Activated CD4-positive, alpha-beta memory T cell treated with anti-CD3 and anti-CD28 coated beads, Interleukin-2, amount 10 ng/mL, durations not matched to agents 7 days and 5 days (primary cell): ENCODE data around the gene OR8K1. TPM values are rescaled to one million over a fixed set of nuclear protein-coding genes. Genes with fewer than 3 reads are reported as not detected.

Experiments
- CTCF ChIA-PET: fragments of 350-600 bp; sonication (Branson Sonifier 250); formaldehyde crosslinking; loops from one replicate; lab custom pipeline; 2021; ENCODE audit warnings: antibody characterized with exemption, inconsistent platforms; lab: Charles Lee
- POLR2A ChIA-PET: fragments of 350-600 bp; sonication (Branson Sonifier 250); formaldehyde crosslinking; loops from one replicate; lab custom pipeline; 2021; ENCODE audit warnings: antibody characterized with exemption; lab: Charles Lee
- DNase-seq: peaks from one replicate; pipeline ENCODE4 v3.0.0-alpha.2; 2020
- H3K27ac Mint-ChIP-seq: one replicate; pipeline ENCODE4 v1.8.0; 2021; ENCODE audit warnings: mild to moderate bottlenecking, mixed read lengths
- H3K27me3 Mint-ChIP-seq: one replicate; pipeline ENCODE4 v1.8.0; 2021; ENCODE audit warnings: mixed read lengths
- H3K36me3 Mint-ChIP-seq: one replicate; pipeline ENCODE4 v1.8.0; 2021; ENCODE audit warnings: low read depth, mixed read lengths
- H3K4me1 Mint-ChIP-seq: one replicate; pipeline ENCODE4 v1.8.0; 2021; ENCODE audit warnings: mixed read lengths
- H3K4me3 Mint-ChIP-seq: one replicate; pipeline ENCODE4 v1.8.0; 2021; ENCODE audit warnings: mild to moderate bottlenecking, mixed read lengths
- H3K9me3 Mint-ChIP-seq: one replicate; pipeline ENCODE4 v1.8.0; 2021; ENCODE audit warnings: mixed read lengths
- total RNA-seq, 2 experiments: library from RNA; stranded (reverse); gene quantifications; one replicate each; pipeline ENCODE4 v1.2.3, GENCODE V29; 2021

Gene OR8K1
- total RNA-seq = not detected

GRCh38 chr11:56345739-56346138 is at the start of gene OR8K1:
TSS of gene OR8K1 (plus strand) at chr11:56346039. CDS start at chr11:56346039, 0 bp downstream.
- CTCF ChIA-PET = no interaction called here
- Mint-ChIP-seq H3K4me3 (no peak within 1 kb of the TSS), H3K27ac (no peak within 1 kb of the TSS), H3K36me3 (no peaks in the 10 kb centered on the region), H3K27me3 (no peaks in the 10 kb centered on the region), H3K9me3 (peaks cover 15% of the 10 kb centered on the region), H3K4me1 (no peaks in the 10 kb centered on the region)
- POLR2A ChIA-PET = no interaction called here
- DNase-seq = no peak

GRCh38 chr11:56296898-56297297 is 48.9 kb upstream of the OR8K1 start:
- Mint-ChIP-seq H3K9me3 (peaks cover 9% of the 10 kb centered on the region), H3K4me3 (no peak overlapping the region)
- POLR2A ChIA-PET = no interaction called here

GRCh38 chr11:56307836-56308235 is 38.0 kb upstream of the OR8K1 start:
- ChIA-PET POLR2A (no interaction called here), CTCF (no interaction called here)
- Mint-ChIP-seq H3K27me3 (no peaks in the 10 kb centered on the region), H3K9me3 (peaks cover 39% of the 10 kb centered on the region), H3K4me3 (no peak overlapping the region), H3K27ac (no peak overlapping the region), H3K36me3 (no peaks in the 10 kb centered on the region), H3K4me1 (no peaks in the 10 kb centered on the region)
- DNase-seq = no peak

More at GRCh38 chr11:56296898-56297297, 48.9 kb upstream of the OR8K1 start:
- Mint-ChIP-seq H3K36me3 (no peaks in the 10 kb centered on the region), H3K4me1 (no peaks in the 10 kb centered on the region), H3K27me3 (no peaks in the 10 kb centered on the region), H3K27ac (no peak overlapping the region)
- DNase-seq = no peak
- CTCF ChIA-PET = no interaction called here

GRCh38 chr11:56314844-56315243 is 31.0 kb upstream of the OR8K1 start, which contains the start of gene OR8K3:
TSS of gene OR8K3 (plus strand) at chr11:56315144. CDS start at chr11:56318307, 3,163 bp downstream.
- no peak for DNase-seq
- Mint-ChIP-seq H3K9me3 (peaks cover 6% of the 10 kb centered on the region), H3K27me3 (no peaks in the 10 kb centered on the region), H3K36me3 (no peaks in the 10 kb centered on the region), H3K4me3 (no peak within 1 kb of the TSS), H3K4me1 (no peaks in the 10 kb centered on the region), H3K27ac (no peak within 1 kb of the TSS)
- CTCF ChIA-PET = no interaction called here
- POLR2A ChIA-PET = no interaction called here

GRCh38 chr11:56331861-56332491 is 13.9 kb upstream of the OR8K1 start:
- H3K9me3 Mint-ChIP-seq = peaks cover 8% of the 10 kb centered on the region
- no peaks in the 10 kb centered on the region for H3K4me1 Mint-ChIP-seq
- ChIA-PET POLR2A (no interaction called here), CTCF (no interaction called here)
- no peaks in the 10 kb centered on the region for H3K27me3 Mint-ChIP-seq
- no peak for DNase-seq
- no peak overlapping the region for H3K4me3 Mint-ChIP-seq
- no peak overlapping the region for H3K27ac Mint-ChIP-seq
- no peaks in the 10 kb centered on the region for H3K36me3 Mint-ChIP-seq

- POLR2A ChIA-PET = no interaction called here
- CTCF ChIA-PET = no interaction called here
- Mint-ChIP-seq H3K36me3 (no peaks in the 10 kb centered on the region), H3K4me1 (no peaks in the 10 kb centered on the region), H3K9me3 (peaks cover 12% of the 10 kb centered on the region), H3K4me3 (no peak overlapping the region), H3K27me3 (no peaks in the 10 kb centered on the region), H3K27ac (no peak overlapping the region)
- DNase-seq = no peak
Measured at GRCh38 chr11:56333156-56333555, 12.7 kb upstream of the OR8K1 start.

GRCh38 chr11:56340289-56340688 is 5.5 kb upstream of the OR8K1 start:
- Mint-ChIP-seq H3K9me3 (peaks cover 34% of the 10 kb centered on the region), H3K27me3 (no peaks in the 10 kb centered on the region), H3K36me3 (no peaks in the 10 kb centered on the region), H3K4me3 (no peak overlapping the region), H3K27ac (no peak overlapping the region), H3K4me1 (no peaks in the 10 kb centered on the region)
- CTCF ChIA-PET = no interaction called here
- DNase-seq = no peak
- POLR2A ChIA-PET = no interaction called here

- ChIA-PET CTCF (no interaction called here), POLR2A (no interaction called here)
- DNase-seq = no peak
- no peaks in the 10 kb centered on the region for H3K27me3 Mint-ChIP-seq
- H3K27ac Mint-ChIP-seq = no peak within 1 kb of the TSS
- H3K4me3 Mint-ChIP-seq = no peak within 1 kb of the TSS
- no peaks in the 10 kb centered on the region for H3K36me3 Mint-ChIP-seq
- H3K9me3 Mint-ChIP-seq = peaks cover 8% of the 10 kb centered on the region
- no peaks in the 10 kb centered on the region for H3K4me1 Mint-ChIP-seq
Measured at GRCh38 chr11:56353991-56354390, 8.2 kb downstream of the OR8K1 start, which contains the start of gene OR8J1. TSS of gene OR8J1 (plus strand) at chr11:56354291. CDS start at chr11:56360247, 5,956 bp downstream.

- Mint-ChIP-seq H3K27ac (no peak within 1 kb of the TSS), H3K4me3 (no peak within 1 kb of the TSS), H3K4me1 (no peaks in the 10 kb centered on the region), H3K9me3 (peaks cover 14% of the 10 kb centered on the region), H3K27me3 (no peaks in the 10 kb centered on the region), H3K36me3 (no peaks in the 10 kb centered on the region)
- no peak for DNase-seq
- POLR2A ChIA-PET = no interaction called here
- CTCF ChIA-PET = no interaction called here
Measured at GRCh38 chr11:56375324-56375723, 29.5 kb downstream of the OR8K1 start, which contains the start of gene OR8U1. TSS of gene OR8U1 (plus strand) at chr11:56375624. CDS start at chr11:56375624, 0 bp downstream.

- CTCF ChIA-PET = no interaction called here
- H3K27me3 Mint-ChIP-seq = no peaks in the 10 kb centered on the region
- no peaks in the 10 kb centered on the region for H3K36me3 Mint-ChIP-seq
- H3K4me3 Mint-ChIP-seq = no peak overlapping the region
- no peak for DNase-seq
- H3K27ac Mint-ChIP-seq = no peak overlapping the region
- H3K9me3 Mint-ChIP-seq = peaks cover 7% of the 10 kb centered on the region
- POLR2A ChIA-PET = no interaction called here
- H3K4me1 Mint-ChIP-seq = no peaks in the 10 kb centered on the region
Measured at GRCh38 chr11:56380120-56380519, 34.3 kb downstream of the OR8K1 start.

- POLR2A ChIA-PET = no interaction called here
- Mint-ChIP-seq H3K27me3 (no peaks in the 10 kb centered on the region), H3K27ac (no peak overlapping the region), H3K9me3 (peaks cover 10% of the 10 kb centered on the region), H3K4me3 (no peak overlapping the region), H3K36me3 (no peaks in the 10 kb centered on the region), H3K4me1 (no peaks in the 10 kb centered on the region)
- DNase-seq = no peak
- CTCF ChIA-PET = no interaction called here
Measured at GRCh38 chr11:56394381-56394780, 48.5 kb downstream of the OR8K1 start.

- POLR2A ChIA-PET = no interaction called here
- CTCF ChIA-PET = no interaction called here
- no peaks in the 10 kb centered on the region for H3K36me3 Mint-ChIP-seq
- DNase-seq = no peak
- no peak overlapping the region for H3K4me3 Mint-ChIP-seq
- H3K27me3 Mint-ChIP-seq = no peaks in the 10 kb centered on the region
- H3K9me3 Mint-ChIP-seq = peaks cover 8% of the 10 kb centered on the region
- H3K4me1 Mint-ChIP-seq = no peaks in the 10 kb centered on the region
- H3K27ac Mint-ChIP-seq = no peak overlapping the region
Measured at GRCh38 chr11:56396047-56396446, 50.2 kb downstream of the OR8K1 start.
